ENCODE results near the gene PPHLN1.

GRCh38 chr12:42468341-42468821 is 142.4 kb downstream of the PPHLN1 start:
- TF ChIP-seq CTCF (IDR thresholded peaks at IDR 0.05) (no peak), ZFX (IDR thresholded peaks at IDR 0.05; ENCODE audit: borderline replicate concordance) (no peak)

Data from 22Rv1 (cell line).